H1 (cell line): ENCODE measurements around the gene PDZD2. TPM values are rescaled to one million over a fixed set of nuclear protein-coding genes. Genes with fewer than 3 reads are reported as not detected.

Source experiments
- CTCF ChIA-PET: fragments of 300-600 bp; sonication (Branson Sonifier 250); formaldehyde crosslinking; loops from one replicate; lab custom pipeline; 2021; ENCODE audit not compliant: partially characterized antibody; lab: Charles Lee
- POLR2A ChIA-PET: fragments of 300-600 bp; sonication (Branson Sonifier 250); formaldehyde crosslinking; loops from one replicate; lab custom pipeline; 2021; ENCODE audit warnings: inconsistent platforms; ENCODE audit not compliant: partially characterized antibody; lab: Charles Lee
- DNase-seq, 2 experiments: peaks; one replicate each; pipeline versions ENCODE4 v3.0.0 to v3.0.0-alpha.2; 2010 to 2022; ENCODE audit warnings: low spot score in 2 of 2, low read depth in 1 of 2, mixed read lengths in 1 of 2
- FAIRE-seq: peaks from 2 replicates; lab custom pipeline; 2011; peaks lifted over from hg19 to GRCh38; lab: Jason Lieb, UNC
- H2AFZ ChIP-seq: 2 replicates; pipeline ENCODE4 v1.8.1; 2012; ENCODE audit warnings: low read length, inconsistent platforms
- H2AK5ac ChIP-seq: 2 replicates; pipeline ENCODE4 v1.6.1; 2013; ENCODE audit warnings: low read depth, low read length
- H2BK120ac ChIP-seq: replicated peaks from 2 replicates; pipeline ENCODE3; 2013; ENCODE audit warnings: low read depth, low read length, inconsistent platforms
- H2BK12ac ChIP-seq: 2 replicates; pipeline ENCODE4 v1.6.1; 2013; ENCODE audit warnings: low read depth, low read length
- H2BK15ac ChIP-seq: 2 replicates; pipeline ENCODE4 v1.6.1; 2013; ENCODE audit warnings: low read length
- H2BK20ac ChIP-seq: 2 replicates; pipeline ENCODE4 v1.6.1; 2013; ENCODE audit warnings: low read length
- H2BK5ac ChIP-seq: 2 replicates; pipeline ENCODE4 v1.6.1; 2013; ENCODE audit warnings: low read depth, low read length
- H3K14ac ChIP-seq: 2 replicates; pipeline ENCODE4 v1.6.1; 2013; ENCODE audit warnings: inconsistent platforms; ENCODE audit not compliant: insufficient read length
- H3K18ac ChIP-seq: 2 replicates; pipeline ENCODE4 v1.6.1; 2013; ENCODE audit warnings: low read length; ENCODE audit errors: extremely low read depth
- H3K23ac ChIP-seq: 2 replicates; pipeline ENCODE4 v1.6.1; 2013; ENCODE audit warnings: inconsistent platforms; ENCODE audit not compliant: insufficient read length
- H3K23me2 ChIP-seq: 2 replicates; pipeline ENCODE4 v1.6.1; 2013; ENCODE audit warnings: low read depth, low read length
- H3K27ac ChIP-seq: 2 replicates; pipeline ENCODE4 v1.6.1; 2011; ENCODE audit warnings: low read depth, low read length, inconsistent platforms
- H3K27me3 ChIP-seq, 4 experiments: replicated peaks in 1 of 4; 1 replicate in 1 of 4; 2 replicates in 3 of 4; pipeline versions ENCODE4 v1.6.1 to v1.8.1; 2011 to 2013; ENCODE audit warnings: low read length in 3 of 4, mild to moderate bottlenecking in 3 of 4, inconsistent platforms in 2 of 4, mixed read lengths in 2 of 4, moderate library complexity in 1 of 4; ENCODE audit not compliant: control insufficient read depth in 3 of 4, insufficient read depth in 3 of 4; ENCODE audit errors: extremely low read depth in 1 of 4
- H3K36me3 ChIP-seq, 4 experiments: 2 replicates each; pipeline versions ENCODE4 v1.6.1 to v1.8.1; 2011 to 2013; ENCODE audit warnings: mild to moderate bottlenecking in 4 of 4, low read length in 3 of 4, moderate library complexity in 2 of 4, control low read depth in 1 of 4, inconsistent platforms in 1 of 4; ENCODE audit not compliant: insufficient read depth in 4 of 4, control insufficient read depth in 2 of 4
- H3K4ac ChIP-seq: replicated peaks from 2 replicates; pipeline ENCODE3; 2013; ENCODE audit warnings: low read length, low read depth, mixed read lengths, inconsistent platforms; ENCODE audit not compliant: insufficient read length
- H3K4me1 ChIP-seq, 4 experiments: replicated peaks in 1 of 4; 1 replicate in 1 of 4; 2 replicates in 3 of 4; pipeline versions ENCODE4 v1.6.1 to v1.8.1; 2011 to 2013; ENCODE audit warnings: low read length in 3 of 4, inconsistent platforms in 2 of 4, mixed read lengths in 1 of 4; ENCODE audit not compliant: insufficient read depth in 4 of 4, control insufficient read depth in 3 of 4
- H3K4me2 ChIP-seq, 2 experiments: 2 replicates each; pipeline versions ENCODE4 v1.6.1 to v1.8.1; 2011 to 2013; ENCODE audit warnings: low read depth in 2 of 2, low read length in 2 of 2, control low read depth in 1 of 2, inconsistent platforms in 1 of 2, mild to moderate bottlenecking in 1 of 2; ENCODE audit not compliant: insufficient read depth in 1 of 2
- H3K4me3 ChIP-seq, 4 experiments: fragments of 200-600, 300-600 bp in 1 of 4; sonication (generic), shearing (Covaris generic), sonication (Bioruptor Twin) in 1 of 4; 2 replicates each; pipeline versions ENCODE4 v1.5.1 to v1.8.1; 2011 to 2016; ENCODE audit warnings: low read length in 4 of 4, low read depth in 3 of 4, control low read depth in 2 of 4, inconsistent platforms in 2 of 4, mild to moderate bottlenecking in 2 of 4, mixed read lengths in 1 of 4, moderate library complexity in 1 of 4; ENCODE audit not compliant: insufficient read depth in 2 of 4; ENCODE audit errors: extremely low read depth in 1 of 4
- H3K56ac ChIP-seq: replicated peaks from 2 replicates; pipeline ENCODE3; 2013; ENCODE audit warnings: low read depth, mild to moderate bottlenecking, mixed read lengths, low read length, inconsistent platforms; ENCODE audit not compliant: insufficient read length
- H3K79me1 ChIP-seq: 2 replicates; pipeline ENCODE4 v1.6.1; 2013; ENCODE audit warnings: low read depth, low read length, control low read depth
- H3K79me2 ChIP-seq, 2 experiments: 2 replicates each; pipeline versions ENCODE4 v1.6.1 to v1.8.1; 2012 to 2013; ENCODE audit warnings: low read length in 2 of 2, mild to moderate bottlenecking in 2 of 2, inconsistent platforms in 1 of 2; ENCODE audit not compliant: insufficient read depth in 2 of 2, control insufficient read depth in 1 of 2
- H3K9ac ChIP-seq, 4 experiments: replicated peaks in 1 of 4; 1 replicate in 1 of 4; 2 replicates in 3 of 4; pipeline versions ENCODE4 v1.6.1 to v1.8.1; 2011 to 2013; ENCODE audit warnings: low read depth in 3 of 4, low read length in 3 of 4, control low read depth in 2 of 4, mild to moderate bottlenecking in 2 of 4, moderate library complexity in 2 of 4, inconsistent platforms in 1 of 4; ENCODE audit errors: extremely low read depth in 1 of 4
- H3K9me3 ChIP-seq, 2 experiments: 2 replicates each; pipeline versions ENCODE4 v1.6.1 to v1.8.1; 2012 to 2013; ENCODE audit warnings: mild to moderate bottlenecking in 2 of 2, moderate library complexity in 2 of 2, control low read depth in 1 of 2, inconsistent platforms in 1 of 2, low read depth in 1 of 2, low read length in 1 of 2, mixed read lengths in 1 of 2; ENCODE audit not compliant: insufficient read depth in 2 of 2
- H4K20me1 ChIP-seq, 2 experiments: replicated peaks in 1 of 2; 2 replicates each; pipeline versions ENCODE3 to v1.8.1; 2011 to 2013; ENCODE audit warnings: inconsistent platforms in 2 of 2, low read length in 2 of 2, mild to moderate bottlenecking in 1 of 2; ENCODE audit not compliant: insufficient read depth in 2 of 2, control insufficient read depth in 1 of 2
- H4K5ac ChIP-seq: 2 replicates; pipeline ENCODE4 v1.6.1; 2013; ENCODE audit warnings: low read length, low read depth, mixed read lengths, inconsistent platforms; ENCODE audit not compliant: insufficient read length
- H4K8ac ChIP-seq: 2 replicates; pipeline ENCODE4 v1.8.0; 2013; ENCODE audit warnings: mild to moderate bottlenecking, moderate library complexity, low read length, inconsistent platforms; ENCODE audit not compliant: insufficient read depth; ENCODE audit errors: extremely low read depth
- H4K91ac ChIP-seq: replicated peaks from 2 replicates; pipeline ENCODE3; 2013; ENCODE audit warnings: low read length, mixed read lengths, inconsistent platforms; ENCODE audit not compliant: insufficient read length
- ASH2L ChIP-seq: fragments of 200-600, 300-600 bp; sonication (generic); IDR thresholded peaks from one replicate; pipeline ENCODE4 v1.7.1; 2017; ENCODE audit warnings: low read length
- BRCA1 ChIP-seq: IDR thresholded peaks from 2 replicates; pipeline ENCODE4 v1.6.1; 2012; ENCODE audit warnings: low read depth, low read length, improper control_type of control experiment
- CEBPB ChIP-seq: IDR thresholded peaks from 2 replicates; pipeline ENCODE4 v1.6.1; 2012; ENCODE audit warnings: low read depth, low read length
- CTBP2 ChIP-seq: IDR thresholded peaks from 2 replicates; pipeline ENCODE4 v1.7.0; 2011; ENCODE audit warnings: borderline replicate concordance, mild to moderate bottlenecking, moderate library complexity, mixed read lengths, low read length; ENCODE audit not compliant: insufficient read depth, insufficient read length
- GTF2F1 ChIP-seq: IDR thresholded peaks from 2 replicates; pipeline ENCODE4 v1.6.1; 2012; ENCODE audit warnings: low read depth, low read length, improper control_type of control experiment, borderline replicate concordance
- KDM4A ChIP-seq: IDR thresholded peaks from one replicate; pipeline ENCODE4 v1.7.1; 2012; ENCODE audit warnings: low read depth, mild to moderate bottlenecking, moderate library complexity, low read length, inconsistent platforms; ENCODE audit not compliant: severe bottlenecking
- RAD21 ChIP-seq, 2 experiments: IDR thresholded peaks in 1 of 2; conservative IDR thresholded peaks in 1 of 2; 2 replicates each; pipeline ENCODE4 v1.6.1; 2011; ENCODE audit warnings: low read depth in 2 of 2, low read length in 2 of 2, improper control_type of control experiment in 1 of 2, inconsistent platforms in 1 of 2, mild to moderate bottlenecking in 1 of 2, moderate library complexity in 1 of 2
- RBBP5 ChIP-seq: IDR thresholded peaks from 2 replicates; pipeline ENCODE4 v1.7.1; 2012; ENCODE audit warnings: low read depth, mild to moderate bottlenecking, inconsistent platforms, low read length, moderate library complexity, borderline replicate concordance
- SRF ChIP-seq: IDR thresholded peaks from 2 replicates; pipeline ENCODE4 v1.6.1; 2011; ENCODE audit warnings: mild to moderate bottlenecking, low read depth, low read length, moderate library complexity
- WGBS, 2 experiments: shearing (Covaris generic) in 1 of 2; methylation state at CpG; one replicate each; pipeline versions ENCODE4 v1.1.6 to v1.1.7; 2013 to 2015; ENCODE audit warnings: low lambda C conversion rate in 2 of 2, mixed read lengths in 2 of 2, inconsistent platforms in 1 of 2, low coverage in 1 of 2, missing lambda C conversion rate in 1 of 2; ENCODE audit not compliant: insufficient replicate concordance in 2 of 2, insufficient coverage in 1 of 2, insufficient read length in 1 of 2; ENCODE audit errors: extremely low coverage in 1 of 2, missing lambda C conversion rate in 1 of 2; 5-methylcytosine and 5-hydroxymethylcytosine counted together
- polyA plus RNA-seq, 7 experiments: library from polyadenylated mRNA; depleted of rRNA in 3 of 7; stranded (reverse) in 5 of 7; unstranded in 2 of 7; fragments of >200 nt in 5 of 7; fragments of 200-250 nt in 2 of 7; gene quantifications; 1 replicate in 5 of 7; 2 replicates in 1 of 7; 4 replicates in 1 of 7; pipeline versions ENCODE4 v1.2.1 to v1.2.3, GENCODE V29; 2011 to 2013; ENCODE audit warnings: missing spikeins in 2 of 7, mixed read lengths in 2 of 7
- total RNA-seq: library from RNA; stranded (reverse); fragmentation: NEBNext Ultra II Directional; extraction: Animal tissue kit (Norgen Biotek cat#: 25700); gene quantifications from 2 replicates; pipeline ENCODE4 v1.2.1, GENCODE V29; 2021
- TF ChIP-seq, protein P1 (sequence below): IDR thresholded peaks from 2 replicates; pipeline ENCODE4 v1.6.1; 2011; ENCODE audit warnings: low read depth, mild to moderate bottlenecking, low read length; ENCODE audit not compliant: insufficient read depth
- TF ChIP-seq, protein P2 (sequence below): IDR thresholded peaks from 2 replicates; pipeline ENCODE4 v1.6.1; 2011; ENCODE audit warnings: low read length, improper control_type of control experiment

The PDZD2 gene
- total and polyA plus RNA-seq, 2 of the 8 experiments (the other 6 are each of a cell fraction or from before 2014, with no cell fraction given), result 1.2 to 6.8 TPM

DNA sequence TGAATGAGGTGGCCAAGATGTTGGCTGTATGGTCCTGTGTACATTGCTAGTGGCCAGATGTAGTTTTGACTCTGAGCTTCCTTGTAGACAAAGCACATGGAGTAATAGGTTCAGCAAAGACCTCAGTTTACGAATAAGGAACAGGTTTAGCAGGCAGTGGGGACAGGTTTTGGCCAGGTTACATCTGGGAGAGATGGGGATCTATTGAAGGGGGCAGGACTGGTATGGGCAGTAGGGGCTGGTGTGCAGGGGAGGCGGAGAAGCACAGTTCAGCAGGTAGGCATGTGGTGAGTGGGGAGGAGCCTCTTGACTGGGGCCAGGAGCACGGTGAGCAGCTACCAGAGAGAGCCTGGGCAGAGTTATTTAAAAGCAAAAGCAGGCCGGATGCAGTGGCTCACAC is 67.3 kb downstream of the PDZD2 start:
- FAIRE-seq, result no peak
- no peak overlapping the region for H3K9ac ChIP-seq
- no peak for TF ChIP-seq BRCA1
- TF ChIP-seq, protein P1, sequence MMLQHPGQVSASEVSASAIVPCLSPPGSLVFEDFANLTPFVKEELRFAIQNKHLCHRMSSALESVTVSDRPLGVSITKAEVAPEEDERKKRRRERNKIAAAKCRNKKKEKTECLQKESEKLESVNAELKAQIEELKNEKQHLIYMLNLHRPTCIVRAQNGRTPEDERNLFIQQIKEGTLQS, result no peak
- TF ChIP-seq, protein P2, sequence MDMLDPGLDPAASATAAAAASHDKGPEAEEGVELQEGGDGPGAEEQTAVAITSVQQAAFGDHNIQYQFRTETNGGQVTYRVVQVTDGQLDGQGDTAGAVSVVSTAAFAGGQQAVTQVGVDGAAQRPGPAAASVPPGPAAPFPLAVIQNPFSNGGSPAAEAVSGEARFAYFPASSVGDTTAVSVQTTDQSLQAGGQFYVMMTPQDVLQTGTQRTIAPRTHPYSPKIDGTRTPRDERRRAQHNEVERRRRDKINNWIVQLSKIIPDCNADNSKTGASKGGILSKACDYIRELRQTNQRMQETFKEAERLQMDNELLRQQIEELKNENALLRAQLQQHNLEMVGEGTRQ, result no peak
- TF ChIP-seq CEBPB, result no peak
- no peak for TF ChIP-seq SRF
- TF ChIP-seq CTBP2, result no peak
- TF ChIP-seq RBBP5, result no peak
- no peak for TF ChIP-seq ASH2L
- no peak for TF ChIP-seq KDM4A
- no peak for TF ChIP-seq GTF2F1
- no peak for TF ChIP-seq RAD21 (IDR thresholded peaks at IDR 0.05 in 1 of 2, conservative IDR thresholded peaks at IDR 0.05 in 1 of 2; ENCODE audit: low read depth in 2 of 2, low read length in 2 of 2)
- TF ChIP-seq, all 59 proteins: peak for 0
- Histone ChIP-seq H2BK12ac (no peak overlapping the region), H3K27ac (no peak overlapping the region), H3K79me1 (no peaks in the 10 kb centered on the region), H2AFZ (no peak overlapping the region), H3K4me1 (no peaks in the 10 kb centered on the region), H3K4ac (no peak overlapping the region), H3K79me2 (no peaks in the 10 kb centered on the region), H4K8ac (no peak overlapping the region), H2BK15ac (no peak overlapping the region), H3K14ac (no peak overlapping the region), H4K91ac (no peak overlapping the region), H3K4me3 (no peak overlapping the region), H3K36me3 (no peaks in the 10 kb centered on the region), H3K23me2 (no peaks in the 10 kb centered on the region), H4K20me1 (no peaks in the 10 kb centered on the region), H4K5ac (no peak overlapping the region), H2AK5ac (no peak overlapping the region), H3K56ac (no peak overlapping the region), H3K27me3 (no peaks in the 10 kb centered on the region), H2BK20ac (no peak overlapping the region), H2BK120ac (no peak overlapping the region), H2BK5ac (no peak overlapping the region), H3K4me2 (no peak overlapping the region), H3K9me3 (no peaks in the 10 kb centered on the region), H3K23ac (no peak overlapping the region), H3K18ac (no peak overlapping the region)
- ChIA-PET POLR2A (no interaction called here), CTCF (interaction anchor here (0.6 to 1.0 kb wide), 2 partner anchors 26 to 41 kb away, joined by 3 read pairs; no protein-coding TSS in a partner anchor)
- no peak for DNase-seq
- WGBS, 2 experiments, result 92% methylated on average over 4 of the region's 4 CpGs; no CpG with 5 or more reads in 1 of the 2 experiments
